Activated CD4-positive, alpha-beta T cell treated with anti-CD3 and anti-CD28 coated beads, Interleukin-2, amount 50 U/mL, for 1 hour (primary cell): ENCODE results near the gene ZNF622.
"Not testable (repeated sequence)": the region's sequence is repeated elsewhere in the genome, so short reads cannot be mapped to it uniquely, and the experiment has no call there.

Experiments used
- DNase-seq: peaks from one replicate; pipeline ENCODE4 v3.0.0-alpha.2; 2020

Gene ZNF622

DNA sequence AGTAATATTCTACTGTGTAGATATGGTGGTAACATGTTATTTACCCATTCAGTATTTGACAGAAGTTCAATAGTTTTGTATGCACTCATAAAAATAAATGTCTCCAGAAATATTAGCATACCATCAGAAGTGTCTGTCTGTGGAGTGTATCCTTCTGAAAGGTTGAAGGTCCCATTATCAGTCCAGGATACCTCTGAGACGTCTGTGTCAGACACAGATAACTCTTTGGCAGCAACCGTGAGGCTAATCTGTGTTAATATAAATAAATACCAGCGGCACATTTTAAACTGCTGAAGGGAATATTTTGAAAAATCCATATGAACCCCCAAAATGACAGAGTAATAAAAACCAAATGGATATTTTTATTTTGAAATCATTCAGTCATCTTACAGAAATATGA, 11.9 kb upstream of the ZNF622 start:
- no peak for DNase-seq

- DNase-seq: not testable (repeated sequence)
Measured at GRCh38 chr5:16476417-16476816, 10.8 kb upstream of the ZNF622 start.

DNA sequence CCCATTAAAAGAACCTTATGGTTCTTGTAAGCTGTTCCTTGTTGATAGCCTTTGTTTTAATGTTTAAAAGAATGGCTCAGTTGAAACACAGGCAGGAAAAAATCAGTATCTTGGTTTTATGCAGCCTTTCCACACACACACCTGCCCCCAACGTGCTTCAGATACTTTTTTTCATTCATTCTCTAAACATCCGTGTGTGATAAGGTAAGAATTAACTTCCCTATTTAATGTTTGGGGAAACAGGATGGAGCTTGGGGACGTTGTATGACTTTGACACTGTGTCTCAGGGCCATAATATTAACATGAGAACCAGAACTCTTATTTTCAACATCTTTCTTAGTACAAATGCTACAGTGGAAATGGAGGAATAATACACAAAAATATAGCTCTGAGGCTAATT, 5.8 kb upstream of the ZNF622 start:
- no peak for DNase-seq

DNA sequence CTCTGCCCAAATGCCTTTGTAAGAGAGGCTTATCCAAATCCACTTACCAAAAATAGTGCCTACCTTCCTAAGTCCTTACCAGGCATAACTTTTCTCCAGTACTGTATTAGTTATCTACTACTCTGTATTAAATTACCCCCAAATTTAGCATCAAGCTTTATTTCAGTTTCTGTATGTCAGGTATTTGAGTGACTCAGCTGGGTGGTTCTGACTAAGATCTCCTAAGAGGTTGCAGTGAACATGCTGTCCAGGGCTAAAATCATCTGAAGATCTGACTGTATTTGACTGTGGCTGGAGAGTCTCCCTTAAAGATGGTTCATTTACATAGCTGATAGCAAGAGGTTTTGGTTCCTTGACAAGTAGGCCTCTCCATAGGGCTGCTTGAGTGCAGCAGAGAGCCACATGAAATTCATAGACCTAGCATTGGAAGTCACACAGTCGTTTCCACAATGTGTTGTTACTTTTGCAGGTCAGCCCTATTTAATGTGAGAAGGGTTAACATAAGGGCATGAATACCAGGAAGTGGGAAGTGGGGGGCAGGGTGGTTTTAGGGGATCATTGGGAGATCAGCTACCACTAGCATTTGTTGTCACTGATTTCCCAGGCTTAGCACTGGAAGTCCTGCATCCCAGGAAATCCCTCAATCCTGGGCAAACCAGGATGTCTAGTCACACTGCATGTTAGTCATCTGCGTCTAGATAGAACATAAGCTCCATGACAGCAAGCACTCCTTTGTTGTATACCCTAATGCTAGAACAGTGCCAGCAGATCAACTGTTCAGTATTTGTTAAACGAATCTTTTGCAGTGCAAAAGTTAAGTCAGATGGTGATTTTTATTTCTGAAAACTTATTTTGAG, 2.0 kb upstream of the ZNF622 start:
- no peak for DNase-seq

DNA sequence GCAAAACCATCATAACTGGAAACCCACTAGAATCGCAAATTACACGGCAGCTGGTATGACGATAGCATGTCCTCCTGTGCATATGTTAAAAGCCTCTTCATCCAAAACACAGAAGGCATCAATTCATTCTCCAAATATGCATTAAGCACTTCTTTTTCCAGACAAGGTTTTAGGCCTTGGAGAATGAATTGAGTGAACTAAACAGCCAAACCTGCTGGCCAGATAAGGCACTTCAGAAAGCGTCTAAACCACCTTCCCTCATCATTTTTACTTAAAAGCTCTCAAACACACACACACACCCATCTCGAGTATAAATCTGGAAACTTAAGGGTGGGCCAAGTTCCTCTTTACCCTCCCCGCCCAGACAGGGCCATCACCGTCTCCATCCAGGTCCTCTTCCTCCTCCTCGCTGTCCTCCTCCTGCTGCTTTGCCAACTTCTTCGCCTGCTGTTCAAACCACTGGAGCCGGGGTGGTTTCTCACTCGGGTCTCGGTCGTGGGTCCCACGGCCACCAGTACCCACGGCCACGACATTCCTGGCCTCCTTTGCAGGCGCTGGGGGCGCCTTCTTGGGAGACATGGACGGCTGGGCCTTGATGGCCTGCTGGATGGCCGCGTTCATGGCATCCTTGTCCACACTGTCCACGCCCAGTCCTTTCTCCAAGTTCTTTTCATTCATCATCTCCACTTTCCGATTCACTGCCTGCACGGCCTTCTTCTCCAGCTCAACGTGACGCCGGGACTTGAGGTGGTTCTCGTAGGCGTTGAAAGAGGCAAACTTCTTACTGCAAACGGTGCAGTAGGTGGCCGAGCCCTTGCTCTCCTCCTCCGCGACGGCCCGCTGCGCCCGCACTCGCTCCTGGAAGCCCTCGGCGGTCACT, 696 bp downstream of the ZNF622 start:
- DNase-seq: no peak

DNA sequence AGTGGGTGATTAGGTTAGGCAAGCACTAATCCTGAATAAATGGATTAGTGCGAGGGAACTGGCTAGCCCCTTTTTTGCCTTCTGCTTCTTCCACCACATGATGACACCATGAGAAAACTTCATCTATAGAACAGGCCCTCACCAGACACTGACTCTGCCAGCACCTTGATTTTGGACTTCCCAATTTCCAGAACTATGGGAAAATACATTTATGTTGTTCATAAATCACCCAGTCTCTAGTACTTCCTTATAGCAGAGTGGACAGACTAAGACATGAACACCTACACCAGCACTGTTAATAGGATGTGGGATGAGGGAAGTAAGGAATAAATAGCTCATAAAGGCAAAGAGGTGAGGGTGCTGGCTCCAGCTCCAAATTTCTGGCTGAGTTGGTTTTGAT, 1.4 kb downstream of the ZNF622 start:
- DNase-seq: no peak

GRCh38 chr5:16461782-16462181, 3.8 kb downstream of the ZNF622 start:
- no peak for DNase-seq

GRCh38 chr5:16461026-16461425, 4.6 kb downstream of the ZNF622 start:
- no peak for DNase-seq

DNA sequence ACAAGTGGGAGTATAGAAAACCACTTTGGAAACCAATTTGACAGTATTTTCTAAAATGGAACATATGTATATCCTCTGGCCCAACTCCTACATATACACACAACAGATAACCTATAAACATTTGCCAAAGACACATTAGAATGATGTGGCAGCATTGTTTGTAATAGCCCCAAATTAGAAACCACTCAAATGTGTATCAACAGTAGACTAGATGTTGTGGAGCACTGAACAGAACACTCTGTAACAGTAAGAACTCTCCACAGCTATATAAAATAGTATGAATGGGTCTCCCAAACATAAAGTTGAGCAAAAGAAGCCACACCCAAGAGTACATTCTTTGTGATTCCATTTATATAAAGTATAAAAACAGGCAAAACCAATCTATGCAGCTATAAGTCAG, 6.1 kb downstream of the ZNF622 start:
- no peak for DNase-seq

DNA sequence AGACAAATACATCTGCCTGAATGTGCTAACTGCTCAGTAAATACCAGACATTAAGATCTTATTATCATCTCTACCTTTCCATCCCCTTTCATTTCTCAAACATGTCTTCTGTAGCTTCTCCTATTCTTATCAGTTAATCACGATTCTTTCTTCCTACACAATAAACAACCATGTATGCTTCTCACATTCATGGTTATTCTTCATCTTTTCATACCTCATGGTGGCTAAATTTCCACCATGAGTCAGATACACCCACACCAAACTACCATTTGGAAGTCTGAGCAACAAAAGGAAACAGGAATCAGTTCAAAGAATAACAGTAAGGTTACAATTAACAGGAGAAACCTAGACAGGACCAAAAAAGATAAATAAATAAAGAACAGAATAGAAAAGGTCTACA, 7.7 kb downstream of the ZNF622 start:
- DNase-seq: no peak

DNA sequence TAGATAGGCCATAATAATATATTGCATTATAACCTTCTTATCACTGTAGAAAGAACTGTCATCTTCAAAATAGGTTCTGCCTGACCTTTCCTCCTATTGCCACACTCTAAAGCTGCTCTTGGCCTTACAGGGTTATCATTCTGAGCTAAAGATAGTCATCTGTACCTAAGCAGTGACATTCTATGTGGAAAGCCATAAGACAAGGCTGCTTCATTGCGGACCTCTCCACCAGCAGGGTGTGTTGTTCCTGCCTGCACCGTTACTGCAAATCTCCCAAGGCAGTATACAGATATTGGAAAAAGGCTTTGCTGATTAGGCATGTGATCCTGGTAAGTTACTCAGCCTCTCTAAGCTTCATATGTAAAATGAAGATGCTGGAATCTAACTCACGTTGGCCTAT, 8.1 kb downstream of the ZNF622 start:
- DNase-seq: no peak

DNA sequence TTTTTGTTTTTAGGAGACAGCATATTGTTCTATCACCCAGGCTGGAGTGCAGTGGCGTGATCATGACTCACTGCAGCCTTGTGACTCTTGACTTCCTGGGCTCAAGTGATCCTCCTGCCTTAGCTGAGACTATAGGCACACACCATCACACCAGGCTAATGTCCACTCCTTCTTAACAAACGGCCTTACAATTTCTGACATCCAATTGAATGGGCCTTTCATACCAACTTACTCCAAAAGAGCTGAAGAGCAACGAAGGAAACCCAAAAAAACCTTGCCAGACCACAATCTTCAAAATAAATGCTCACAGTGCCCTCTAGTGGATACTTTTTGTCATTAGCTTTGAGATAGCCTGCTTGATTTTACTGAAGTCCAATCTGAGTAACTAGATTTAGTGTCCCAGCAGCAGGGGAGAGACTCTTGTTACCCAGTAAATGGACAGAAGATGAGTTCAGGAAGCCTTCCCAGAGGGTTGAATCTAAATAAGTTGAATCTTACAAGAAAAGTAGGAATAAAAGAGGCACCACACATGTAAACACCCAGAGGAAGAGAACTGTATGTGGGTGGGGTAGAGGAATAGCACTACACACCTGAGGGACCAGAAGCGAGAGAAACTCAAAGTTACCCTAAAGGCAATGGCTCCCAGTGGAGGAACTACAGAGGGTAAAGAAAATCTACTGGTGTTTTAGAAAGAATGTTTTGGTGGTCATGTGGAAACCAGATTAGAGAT, 9.3 kb downstream of the ZNF622 start:
- no peak for DNase-seq

GRCh38 chr5:16455668-16456067, 9.9 kb downstream of the ZNF622 start:
- DNase-seq: no peak

- DNase-seq: no peak
Measured at GRCh38 chr5:16454686-16455085, 10.9 kb downstream of the ZNF622 start.

- DNase-seq: no peak
Measured at GRCh38 chr5:16453609-16454008, 12.0 kb downstream of the ZNF622 start.

- DNase-seq: no peak
Measured at GRCh38 chr5:16450163-16450562, 15.4 kb downstream of the ZNF622 start.

GRCh38 chr5:16446993-16447392, 18.6 kb downstream of the ZNF622 start:
- no peak for DNase-seq

DNA sequence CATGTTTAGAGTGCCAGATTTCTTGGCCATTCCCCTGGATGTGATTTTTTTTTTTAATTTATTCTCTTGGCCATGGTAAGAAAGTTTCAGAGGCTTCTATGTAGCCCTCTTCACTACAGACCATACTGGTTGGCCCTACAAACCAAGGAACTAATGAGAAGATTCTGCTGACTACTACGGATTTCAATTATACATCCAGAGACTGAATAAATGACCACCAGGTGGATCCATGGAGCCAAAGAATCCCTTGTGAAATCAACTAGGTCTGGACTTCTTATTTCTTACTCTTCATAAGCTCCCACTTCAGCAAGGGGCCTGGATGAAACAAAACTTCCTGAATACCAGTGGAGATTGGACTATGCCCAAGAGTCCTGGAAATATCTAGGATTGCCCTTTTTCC, 27.6 kb downstream of the ZNF622 start:
- DNase-seq: no peak

DNA sequence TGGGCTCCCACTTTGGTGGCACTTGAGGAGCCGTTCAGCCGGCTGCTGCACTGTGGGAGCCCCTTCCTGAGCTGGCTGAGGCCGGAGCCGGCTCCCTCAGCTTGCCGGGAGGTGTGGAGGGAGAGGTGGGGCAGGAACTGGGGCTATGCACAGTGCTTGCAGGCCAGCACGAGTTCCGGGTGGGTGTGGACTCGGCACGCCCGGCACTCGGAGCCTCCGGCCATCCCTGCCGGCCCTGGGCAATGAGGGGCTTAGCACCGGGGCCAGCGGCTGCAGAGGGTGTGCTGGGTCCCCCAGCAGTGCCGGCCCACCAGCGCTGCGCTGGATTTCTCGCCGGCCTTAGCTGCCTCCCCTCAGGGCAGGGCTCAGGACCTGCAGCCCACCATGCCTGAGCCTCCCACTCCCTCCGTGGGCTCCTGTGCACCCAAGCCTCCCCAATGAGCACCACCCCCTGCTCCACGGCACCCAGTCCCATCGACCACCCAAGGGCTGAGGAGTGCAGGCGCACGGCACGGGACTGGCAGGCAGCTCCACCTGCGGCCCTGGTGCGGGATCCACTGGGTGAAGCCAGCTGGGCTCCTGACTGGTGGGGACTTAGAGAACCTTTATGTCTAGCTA, 29.4 kb downstream of the ZNF622 start:
- DNase-seq: not testable (repeated sequence)

GRCh38 chr5:16431490-16431889, 34.1 kb downstream of the ZNF622 start:
- no peak for DNase-seq

- DNase-seq: no peak
Measured at GRCh38 chr5:16430349-16431089, 35.1 kb downstream of the ZNF622 start.

- DNase-seq: no peak
Measured at GRCh38 chr5:16428359-16428758, 37.2 kb downstream of the ZNF622 start.
